GM10847 (cell line): ENCODE measurements around the gene SFXN5.

Experiments used
- POLR2A ChIP-seq: IDR thresholded peaks from 2 replicates; pipeline ENCODE4 v1.6.1; 2011; ENCODE audit not compliant: insufficient read length; ENCODE audit errors: extremely low read depth

The SFXN5 gene

DNA sequence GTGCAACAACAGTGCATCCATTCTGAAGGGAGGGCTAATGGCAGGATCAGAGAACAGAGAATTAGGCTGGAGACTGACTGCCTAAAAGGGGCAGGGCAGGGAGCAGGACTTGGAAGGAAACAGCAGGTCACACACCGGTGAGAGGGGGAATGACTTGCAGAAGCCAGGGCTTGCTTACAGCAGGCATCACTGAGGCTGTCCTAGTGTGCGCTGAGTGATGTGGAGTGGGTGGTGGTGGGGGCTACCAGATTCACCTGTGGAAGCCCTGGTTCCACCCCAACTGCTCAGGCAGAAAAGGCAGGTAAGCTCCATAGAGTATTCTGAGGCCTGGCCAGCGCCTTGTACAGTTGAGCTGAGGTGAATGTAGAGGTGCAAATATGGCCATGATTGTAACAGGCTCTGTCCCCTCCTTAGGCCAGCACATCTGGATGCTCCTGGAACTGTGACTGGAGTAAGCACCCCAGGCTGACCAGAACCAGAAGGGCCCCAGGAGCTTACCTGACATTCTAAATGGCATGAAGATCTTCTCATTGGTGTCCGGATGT lies 49.4 kb downstream of the SFXN5 start:
- no peak for TF ChIP-seq POLR2A

DNA sequence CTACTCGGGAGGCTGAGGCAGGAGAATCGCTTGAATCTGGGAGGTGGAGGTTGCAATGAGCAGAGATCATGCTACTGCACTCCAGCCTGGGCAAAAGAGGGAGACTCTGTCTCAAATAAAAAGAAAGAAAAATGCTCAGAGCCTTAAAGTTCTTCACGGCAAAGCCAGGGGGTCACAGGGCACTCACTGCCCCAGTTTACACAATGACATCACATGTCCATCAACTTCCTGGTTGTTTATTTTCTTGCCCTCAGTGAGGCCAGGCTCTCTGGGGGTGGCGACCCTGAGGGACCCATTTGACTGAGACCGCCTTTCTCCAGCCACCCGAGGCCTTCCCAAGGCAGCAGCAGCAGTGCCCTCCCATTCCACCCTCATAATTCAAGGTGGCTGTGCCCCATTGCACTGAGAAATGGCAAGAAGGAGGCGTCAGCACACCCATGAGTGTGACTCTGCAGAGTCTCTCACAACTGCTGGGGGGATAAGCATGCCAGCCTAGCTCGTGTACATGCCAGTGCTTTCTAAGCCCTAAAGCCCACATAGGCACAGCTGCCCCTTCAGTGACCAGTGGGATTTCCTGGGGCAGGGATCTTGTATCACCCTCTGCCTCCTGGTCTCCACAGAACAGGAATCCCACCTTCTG lies 50.0 kb downstream of the SFXN5 start:
- TF ChIP-seq POLR2A, result no peak

- no peak for TF ChIP-seq POLR2A
Observed at GRCh38 chr2:73020657-73021370, 50.7 kb downstream of the SFXN5 start.

DNA sequence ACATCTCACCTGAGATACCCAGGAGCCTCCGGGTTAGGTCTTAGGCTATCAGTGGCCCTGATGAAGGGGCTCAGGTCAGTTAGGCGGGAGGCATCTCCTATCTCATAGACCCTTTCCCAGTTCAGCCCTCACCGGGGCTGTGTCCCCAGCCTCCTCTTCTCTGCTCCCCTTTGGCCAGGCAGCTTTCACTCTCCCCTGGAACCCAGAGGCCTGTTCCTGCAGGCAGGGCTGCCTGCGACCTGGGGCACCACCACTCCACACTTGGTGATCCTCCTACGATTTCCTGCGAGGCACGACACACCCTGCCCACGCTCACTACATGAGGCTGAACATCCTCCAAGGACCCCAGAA lies 51.2 kb downstream of the SFXN5 start:
- TF ChIP-seq POLR2A, result no peak

DNA sequence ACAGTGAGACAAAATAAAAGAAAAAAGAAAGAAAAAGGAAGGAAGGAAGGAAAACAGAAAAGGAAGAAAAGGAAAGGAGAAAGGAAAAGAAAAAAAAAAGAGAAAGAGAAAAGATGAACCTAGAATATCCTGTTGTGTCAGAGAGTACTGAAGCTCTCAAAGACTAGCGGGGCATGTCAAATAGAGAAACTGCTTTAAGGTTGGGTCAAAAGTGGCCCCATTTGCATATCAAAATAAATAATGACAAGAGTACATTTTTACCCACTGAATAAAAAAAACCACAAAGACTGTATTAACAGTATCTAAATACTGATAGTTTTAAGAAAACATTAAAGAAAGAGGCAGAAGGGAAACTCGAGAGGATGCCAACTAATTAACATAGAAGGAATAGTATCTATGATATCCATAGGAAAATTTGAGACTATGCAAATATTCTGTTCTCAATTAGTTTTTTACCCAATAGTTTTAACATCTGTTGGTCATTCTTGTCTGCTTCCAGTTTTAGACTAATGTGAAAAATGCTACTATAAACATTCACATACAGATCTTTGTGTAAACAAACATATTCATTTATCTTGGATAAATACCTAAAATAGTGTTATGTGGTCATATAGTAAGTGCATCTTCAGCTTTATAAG lies 53.2 kb downstream of the SFXN5 start:
- no peak for TF ChIP-seq POLR2A

DNA sequence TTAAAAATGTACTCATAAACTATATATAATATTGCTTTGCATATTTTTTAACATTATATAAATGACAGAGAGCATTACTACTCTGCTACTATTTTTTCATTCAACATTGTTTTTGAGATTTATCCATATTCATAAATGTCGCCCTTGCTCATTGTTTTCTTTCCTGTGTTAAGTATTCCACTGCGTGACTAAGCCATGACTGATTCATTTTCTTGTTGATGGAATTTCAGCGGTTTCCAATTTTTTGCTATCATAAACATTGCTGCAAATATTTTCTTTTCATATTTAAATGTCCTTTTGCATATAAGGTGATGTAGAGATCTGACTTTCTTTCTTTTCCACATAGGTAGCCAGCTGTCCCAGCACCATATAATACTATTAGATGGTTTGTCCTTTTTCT lies 57.6 kb downstream of the SFXN5 start:
- no peak for TF ChIP-seq POLR2A

- no peak for TF ChIP-seq POLR2A
Observed at GRCh38 chr2:73009177-73009839, 62.2 kb downstream of the SFXN5 start.

DNA sequence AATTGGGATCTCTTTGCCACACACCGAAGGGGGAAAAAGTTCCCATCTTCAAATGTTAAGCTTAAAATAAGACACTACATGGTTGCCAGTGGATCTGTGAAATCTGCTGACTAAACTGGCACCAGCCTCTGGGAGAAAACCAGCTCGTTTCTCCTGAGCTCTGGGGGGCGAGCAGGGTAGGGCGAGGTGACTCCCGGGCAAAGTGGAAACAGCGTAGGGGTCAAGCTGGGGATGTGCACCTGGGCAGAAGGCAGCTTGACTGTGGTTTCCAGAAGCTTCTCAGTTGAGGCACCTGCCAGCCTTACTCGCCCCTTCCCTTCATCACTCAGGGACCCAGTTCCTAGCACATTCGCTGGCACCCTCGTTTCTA lies 62.8 kb downstream of the SFXN5 start:
- TF ChIP-seq POLR2A, result no peak

- no peak for TF ChIP-seq POLR2A
Observed at GRCh38 chr2:73007991-73008765, 63.3 kb downstream of the SFXN5 start.

- TF ChIP-seq POLR2A, result no peak
Observed at GRCh38 chr2:73006969-73007710, 64.4 kb downstream of the SFXN5 start.

- TF ChIP-seq POLR2A, result no peak
Observed at GRCh38 chr2:73004889-73005596, 66.5 kb downstream of the SFXN5 start.

- TF ChIP-seq POLR2A, result no peak
Observed at GRCh38 chr2:73004466-73004865, 67.0 kb downstream of the SFXN5 start.

- no peak for TF ChIP-seq POLR2A
Observed at GRCh38 chr2:73003027-73003426, 68.5 kb downstream of the SFXN5 start.
